ENCODE data around the gene CALHM3.
"Not testable (repeated sequence)": the region's sequence is repeated elsewhere in the genome, so short reads cannot be mapped to it uniquely, and the experiment has no call there.

CALHM3 gene, protein sequence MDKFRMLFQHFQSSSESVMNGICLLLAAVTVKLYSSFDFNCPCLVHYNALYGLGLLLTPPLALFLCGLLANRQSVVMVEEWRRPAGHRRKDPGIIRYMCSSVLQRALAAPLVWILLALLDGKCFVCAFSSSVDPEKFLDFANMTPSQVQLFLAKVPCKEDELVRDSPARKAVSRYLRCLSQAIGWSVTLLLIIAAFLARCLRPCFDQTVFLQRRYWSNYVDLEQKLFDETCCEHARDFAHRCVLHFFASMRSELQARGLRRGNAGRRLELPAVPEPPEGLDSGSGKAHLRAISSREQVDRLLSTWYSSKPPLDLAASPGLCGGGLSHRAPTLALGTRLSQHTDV

DNA sequence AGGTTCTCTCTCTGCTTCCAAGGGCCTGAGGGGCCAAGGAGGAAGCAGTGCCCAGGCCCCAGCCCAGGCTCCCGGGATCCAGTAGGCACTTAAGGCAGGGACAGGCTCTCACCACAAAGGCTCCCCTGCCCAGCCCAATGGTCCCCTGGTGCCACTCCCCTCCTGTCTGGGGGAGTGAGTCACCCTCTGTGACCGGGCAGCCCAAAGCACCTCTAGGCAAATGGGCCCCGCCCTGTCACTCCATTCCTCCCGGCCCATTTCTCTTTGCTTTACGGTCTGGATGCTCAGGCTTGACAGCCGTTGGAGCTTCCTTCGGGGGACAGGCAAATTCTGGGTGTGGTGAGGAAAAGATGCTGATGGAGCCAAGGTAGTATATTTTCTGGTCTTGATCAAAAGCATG lies at the start of gene CALHM3:
Gene CALHM3 (minus strand): TSS at position 106 of the 400 bp plus-strand sequence. CDS start 208 bp downstream, outside the sequence.
- DNase-seq (ENCODE audit: low read depth) = no peak
- no peak within 1 kb of the TSS for H3K4me3 ChIP-seq (replicated peaks; ENCODE audit: low read depth, low read length)
- TF ChIP-seq, protein P1, sequence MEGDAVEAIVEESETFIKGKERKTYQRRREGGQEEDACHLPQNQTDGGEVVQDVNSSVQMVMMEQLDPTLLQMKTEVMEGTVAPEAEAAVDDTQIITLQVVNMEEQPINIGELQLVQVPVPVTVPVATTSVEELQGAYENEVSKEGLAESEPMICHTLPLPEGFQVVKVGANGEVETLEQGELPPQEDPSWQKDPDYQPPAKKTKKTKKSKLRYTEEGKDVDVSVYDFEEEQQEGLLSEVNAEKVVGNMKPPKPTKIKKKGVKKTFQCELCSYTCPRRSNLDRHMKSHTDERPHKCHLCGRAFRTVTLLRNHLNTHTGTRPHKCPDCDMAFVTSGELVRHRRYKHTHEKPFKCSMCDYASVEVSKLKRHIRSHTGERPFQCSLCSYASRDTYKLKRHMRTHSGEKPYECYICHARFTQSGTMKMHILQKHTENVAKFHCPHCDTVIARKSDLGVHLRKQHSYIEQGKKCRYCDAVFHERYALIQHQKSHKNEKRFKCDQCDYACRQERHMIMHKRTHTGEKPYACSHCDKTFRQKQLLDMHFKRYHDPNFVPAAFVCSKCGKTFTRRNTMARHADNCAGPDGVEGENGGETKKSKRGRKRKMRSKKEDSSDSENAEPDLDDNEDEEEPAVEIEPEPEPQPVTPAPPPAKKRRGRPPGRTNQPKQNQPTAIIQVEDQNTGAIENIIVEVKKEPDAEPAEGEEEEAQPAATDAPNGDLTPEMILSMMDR (IDR thresholded peaks at IDR 0.05; ENCODE audit: low read length, missing control alignments) = no peak

DNA sequence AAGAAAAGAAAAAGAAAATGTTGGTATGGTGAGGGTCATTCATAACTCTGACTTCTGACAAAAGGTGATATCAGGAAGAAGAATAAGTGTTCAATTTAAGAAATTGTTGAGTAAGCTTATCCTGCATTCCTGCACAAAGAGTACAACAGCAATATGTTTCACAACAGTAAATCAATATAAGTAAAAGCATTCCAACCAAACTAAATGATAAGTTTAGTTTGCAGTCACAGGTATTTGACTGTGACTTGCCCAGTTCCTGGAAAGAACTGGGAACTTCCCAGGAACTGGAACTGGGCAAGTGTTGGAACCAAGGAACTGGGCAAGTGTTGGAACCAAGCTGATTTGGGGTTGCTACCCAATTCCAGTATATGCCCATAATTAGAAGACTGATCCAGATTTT lies 49.5 kb upstream of the CALHM3 start:
- no peak overlapping the region for H3K4me3 ChIP-seq (replicated peaks; ENCODE audit: low read depth, low read length)
- no peak for DNase-seq (ENCODE audit: low read depth)
- TF ChIP-seq, protein P1 (IDR thresholded peaks at IDR 0.05; ENCODE audit: low read length, missing control alignments) = no peak

DNA sequence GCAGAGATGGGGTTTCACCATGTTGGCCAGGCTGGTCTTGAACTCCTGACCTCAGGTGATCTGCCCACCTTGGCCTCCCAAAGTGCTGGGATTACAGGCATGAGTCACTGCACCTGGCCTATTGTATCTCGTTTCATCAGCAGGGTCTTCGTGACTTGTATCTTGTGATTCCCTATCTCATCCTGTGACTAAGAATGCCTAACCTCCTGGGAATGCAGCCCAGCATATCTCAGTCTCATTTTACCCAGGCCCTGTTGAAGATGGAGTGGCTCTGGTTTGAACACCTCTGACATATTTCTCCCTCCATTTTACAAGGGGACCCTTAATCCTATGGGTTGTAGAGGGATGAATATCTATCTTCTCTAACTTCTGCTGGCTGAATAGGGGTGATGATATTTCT lies 48.4 kb upstream of the CALHM3 start:
- not testable (repeated sequence) for H3K4me3 ChIP-seq (replicated peaks; ENCODE audit: low read depth, low read length)
- peak; percentile 39 for DNase-seq (ENCODE audit: low read depth)

DNA sequence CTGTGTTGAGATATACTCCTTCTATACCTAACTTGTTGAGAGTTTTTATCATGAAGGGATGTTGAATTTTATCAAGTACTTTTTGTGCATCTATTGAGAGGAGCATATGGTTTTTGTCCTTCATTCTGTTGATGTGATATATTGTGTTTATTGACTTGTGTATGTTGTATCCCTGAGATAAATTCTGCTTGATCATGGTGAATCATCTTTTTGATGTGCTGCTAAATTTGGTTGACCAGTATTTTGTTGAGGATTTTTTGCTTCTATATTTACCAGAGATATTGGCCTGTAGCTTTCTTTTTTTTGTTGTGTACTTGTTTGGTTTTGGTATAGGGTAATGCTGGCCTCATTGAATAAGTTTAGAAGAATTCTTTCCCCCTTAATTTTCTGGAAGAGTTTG lies 46.9 kb upstream of the CALHM3 start:
- TF ChIP-seq, protein P1 (IDR thresholded peaks at IDR 0.05; ENCODE audit: low read length, missing control alignments) = no peak
- DNase-seq (ENCODE audit: low read depth) = no peak
- H3K4me3 ChIP-seq (replicated peaks; ENCODE audit: low read depth, low read length) = no peak overlapping the region

DNA sequence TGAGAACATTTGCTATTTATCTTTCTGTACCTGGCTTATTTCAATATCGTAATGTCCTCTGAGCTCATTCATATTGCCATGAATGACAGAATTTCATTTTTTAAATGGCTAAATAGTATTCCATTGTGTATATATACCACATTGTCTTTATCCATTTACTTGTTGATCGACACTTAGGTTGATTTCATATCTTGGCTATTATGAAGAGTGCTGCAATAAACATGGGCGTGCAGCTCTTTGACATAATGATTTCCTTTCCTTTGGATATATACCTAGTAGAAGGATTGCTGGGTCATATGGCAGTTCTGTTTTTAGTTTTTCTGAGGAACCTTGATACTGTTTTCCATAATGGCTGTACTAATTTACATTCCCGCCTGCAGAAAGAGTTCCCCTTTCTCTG lies 44.6 kb upstream of the CALHM3 start:
- DNase-seq (ENCODE audit: low read depth) = no peak
- TF ChIP-seq, protein P1 (IDR thresholded peaks at IDR 0.05; ENCODE audit: low read length, missing control alignments) = no peak

DNA sequence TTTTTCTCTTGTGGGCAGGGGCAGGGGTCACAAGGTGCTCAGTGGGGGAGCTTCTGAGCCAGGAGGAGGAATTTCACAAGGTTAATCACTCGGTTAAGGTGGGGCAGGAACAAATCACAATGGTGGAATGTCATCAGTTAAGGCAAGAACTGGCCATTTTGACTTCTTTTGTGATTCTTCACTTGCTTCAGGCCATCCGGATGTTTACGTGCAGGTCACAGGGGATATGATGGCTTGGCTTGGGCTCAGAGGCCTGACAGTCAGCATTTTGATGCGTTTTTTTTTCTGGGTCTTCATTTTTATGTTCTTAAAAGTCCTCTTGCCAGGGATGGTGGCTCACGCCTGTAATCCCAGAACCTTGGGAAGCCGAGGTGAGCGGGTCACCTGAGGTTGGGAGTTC lies 43.0 kb upstream of the CALHM3 start:
- not testable (repeated sequence) for DNase-seq (ENCODE audit: low read depth); H3K4me3 ChIP-seq (replicated peaks; ENCODE audit: low read depth, low read length)

More for the DNA sequence above, 44.6 kb upstream of the CALHM3 start:
- no peak overlapping the region for H3K4me3 ChIP-seq (replicated peaks; ENCODE audit: low read depth, low read length)

DNA sequence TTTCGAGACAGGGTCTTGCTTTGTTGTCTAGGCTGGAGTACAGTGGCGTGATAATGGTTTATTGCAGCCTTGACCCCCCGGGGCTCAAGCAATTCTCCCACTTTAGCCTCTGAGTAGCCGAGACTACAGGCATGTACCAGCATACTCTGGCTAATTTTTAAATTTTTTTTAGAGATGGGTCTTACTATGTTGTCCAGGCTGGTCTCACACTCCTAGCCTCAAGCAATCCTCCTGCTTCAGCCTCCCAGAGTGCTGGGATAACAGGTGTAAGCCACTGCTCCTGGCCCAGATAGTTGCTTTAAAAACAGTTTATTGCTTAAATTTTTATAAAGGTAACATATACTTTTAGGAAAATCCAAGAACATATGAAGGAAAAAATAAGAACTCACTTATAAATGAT lies 40.8 kb upstream of the CALHM3 start:
- TF ChIP-seq, protein P1 (IDR thresholded peaks at IDR 0.05; ENCODE audit: low read length, missing control alignments) = no peak
- H3K4me3 ChIP-seq (replicated peaks; ENCODE audit: low read depth, low read length) = no peak overlapping the region
- no peak for DNase-seq (ENCODE audit: low read depth)
